H9 (cell line): ENCODE results near the gene USP6. TPM values are rescaled to one million over a fixed set of nuclear protein-coding genes. Genes with fewer than 3 reads are reported as not detected.

Source experiments
- DNase-seq: peaks from one replicate; pipeline ENCODE4 v3.0.0-alpha.2; 2017
- H2AFZ ChIP-seq: one replicate; pipeline ENCODE4 v1.6.1; 2013; ENCODE audit warnings: mild to moderate bottlenecking, low read length, control low read depth, moderate library complexity
- H2AK5ac ChIP-seq: 2 replicates; pipeline ENCODE4 v1.6.1; 2013; ENCODE audit warnings: low read length, control low read depth, mixed read lengths; ENCODE audit not compliant: insufficient read length
- H2BK120ac ChIP-seq: one replicate; pipeline ENCODE4 v1.6.1; 2013; ENCODE audit warnings: low read depth, mild to moderate bottlenecking, low read length, control low read depth, inconsistent platforms; ENCODE audit not compliant: poor library complexity, severe bottlenecking
- H2BK12ac ChIP-seq: 2 replicates; pipeline ENCODE4 v1.6.1; 2013; ENCODE audit warnings: low read length, control low read depth, mixed read lengths, low read depth; ENCODE audit not compliant: insufficient read length
- H2BK15ac ChIP-seq: 2 replicates; pipeline ENCODE4 v1.6.1; 2013; ENCODE audit warnings: low read depth, low read length, control low read depth
- H2BK20ac ChIP-seq: one replicate; pipeline ENCODE4 v1.6.1; 2013; ENCODE audit warnings: low read depth, mild to moderate bottlenecking, low read length, control low read depth, inconsistent platforms; ENCODE audit not compliant: poor library complexity, severe bottlenecking
- H2BK5ac ChIP-seq: 2 replicates; pipeline ENCODE4 v1.6.1; 2013; ENCODE audit warnings: low read length, control low read depth, mixed read lengths; ENCODE audit not compliant: insufficient read length
- H3K14ac ChIP-seq: 2 replicates; pipeline ENCODE4 v1.6.1; 2013; ENCODE audit warnings: low read length, control low read depth; ENCODE audit not compliant: insufficient read depth
- H3K18ac ChIP-seq: 2 replicates; pipeline ENCODE4 v1.6.1; 2013; ENCODE audit warnings: low read depth, mild to moderate bottlenecking, mixed read lengths, low read length, control low read depth; ENCODE audit not compliant: insufficient read length
- H3K23ac ChIP-seq: 2 replicates; pipeline ENCODE4 v1.6.1; 2013; ENCODE audit warnings: low read length, control low read depth, mixed read lengths, low read depth; ENCODE audit not compliant: insufficient read length
- H3K23me2 ChIP-seq: 2 replicates; pipeline ENCODE4 v1.6.1; 2013; ENCODE audit warnings: low read depth, mild to moderate bottlenecking, mixed read lengths, low read length, control low read depth; ENCODE audit not compliant: insufficient read length, poor library complexity, severe bottlenecking
- H3K27ac ChIP-seq: 2 replicates; pipeline ENCODE4 v1.5.1; 2013; ENCODE audit warnings: low read length, control low read depth, mixed read lengths, low read depth; ENCODE audit not compliant: insufficient read length
- H3K27me3 ChIP-seq: 2 replicates; pipeline ENCODE4 v1.6.1; 2013; ENCODE audit warnings: low read length, control low read depth, inconsistent platforms; ENCODE audit not compliant: insufficient read depth
- H3K4ac ChIP-seq: 2 replicates; pipeline ENCODE4 v1.6.1; 2013; ENCODE audit warnings: low read depth, mild to moderate bottlenecking, control low read depth, inconsistent platforms, low read length, moderate library complexity
- H3K4me1 ChIP-seq: 2 replicates; pipeline ENCODE4 v1.6.1; 2013; ENCODE audit warnings: low read length, control low read depth, inconsistent platforms; ENCODE audit not compliant: insufficient read depth
- H3K4me2 ChIP-seq: 2 replicates; pipeline ENCODE4 v1.6.1; 2013; ENCODE audit warnings: low read length, control low read depth, mixed read lengths; ENCODE audit not compliant: insufficient read length, insufficient read depth
- H3K56ac ChIP-seq: 2 replicates; pipeline ENCODE4 v1.6.1; 2013; ENCODE audit warnings: low read depth, mild to moderate bottlenecking, mixed read lengths, low read length, control low read depth; ENCODE audit not compliant: insufficient read length
- H3K79me1 ChIP-seq: 2 replicates; pipeline ENCODE4 v1.6.1; 2013; ENCODE audit warnings: low read depth, mild to moderate bottlenecking, moderate library complexity, low read length, control low read depth, inconsistent platforms; ENCODE audit not compliant: insufficient read depth, poor library complexity, severe bottlenecking
- H3K79me2 ChIP-seq: 2 replicates; pipeline ENCODE4 v1.6.1; 2013; ENCODE audit warnings: low read length, control low read depth, inconsistent platforms; ENCODE audit not compliant: insufficient read depth
- H3K9ac ChIP-seq: 2 replicates; pipeline ENCODE4 v1.6.1; 2013; ENCODE audit warnings: low read length, control low read depth, mixed read lengths; ENCODE audit not compliant: insufficient read length; ENCODE audit errors: extremely low read depth
- H3K9me3 ChIP-seq: one replicate; pipeline ENCODE4 v1.6.1; 2013; ENCODE audit warnings: low read depth, low read length, inconsistent platforms; ENCODE audit not compliant: control insufficient read depth
- H3T11ph ChIP-seq: one replicate; pipeline ENCODE4 v1.6.1; 2013; ENCODE audit warnings: mild to moderate bottlenecking, low read length, control low read depth, inconsistent platforms
- H4K20me1 ChIP-seq: one replicate; pipeline ENCODE4 v1.6.1; 2013; ENCODE audit not compliant: control insufficient read depth, insufficient read length, insufficient read depth
- H4K5ac ChIP-seq: 2 replicates; pipeline ENCODE4 v1.6.1; 2013; ENCODE audit warnings: low read depth, mild to moderate bottlenecking, mixed read lengths, low read length, control low read depth; ENCODE audit not compliant: insufficient read length
- H4K8ac ChIP-seq: replicated peaks from 2 replicates; pipeline ENCODE4 v1.6.1; 2013; ENCODE audit warnings: low read length, control low read depth, mixed read lengths, low read depth; ENCODE audit not compliant: insufficient read length
- H4K91ac ChIP-seq: 2 replicates; pipeline ENCODE4 v1.6.1; 2013; ENCODE audit warnings: low read depth, mild to moderate bottlenecking, moderate library complexity, mixed read lengths, low read length, control low read depth; ENCODE audit not compliant: insufficient read length
- H3K27ac Mint-ChIP-seq, 3 experiments: 2 replicates in 2 of 3; 3 replicates in 1 of 3; pipeline ENCODE4 v1.8.0; 2020 to 2021; ENCODE audit warnings: mixed read lengths in 3 of 3, mild to moderate bottlenecking in 1 of 3, moderate library complexity in 1 of 3
- H3K27me3 Mint-ChIP-seq: 2 replicates; pipeline ENCODE4 v1.8.0; 2021; ENCODE audit warnings: low read depth, mild to moderate bottlenecking, moderate library complexity, mixed read lengths
- H3K36me3 Mint-ChIP-seq, 3 experiments: 2 replicates in 2 of 3; 3 replicates in 1 of 3; pipeline ENCODE4 v1.8.0; 2020 to 2021; ENCODE audit warnings: low read depth in 3 of 3, mixed read lengths in 3 of 3; ENCODE audit not compliant: insufficient read depth in 1 of 3
- H3K4me1 Mint-ChIP-seq, 2 experiments: 2 replicates each; pipeline ENCODE4 v1.8.0; 2020; ENCODE audit warnings: mixed read lengths in 2 of 2
- H3K4me3 Mint-ChIP-seq, 2 experiments: 2 replicates in 1 of 2; 3 replicates in 1 of 2; pipeline ENCODE4 v1.8.0; 2020 to 2021; ENCODE audit warnings: mild to moderate bottlenecking in 2 of 2, mixed read lengths in 2 of 2, moderate library complexity in 1 of 2
- H3K9me3 Mint-ChIP-seq, 2 experiments: 2 replicates in 1 of 2; 3 replicates in 1 of 2; pipeline ENCODE4 v1.8.0; 2020; ENCODE audit warnings: mild to moderate bottlenecking in 2 of 2, mixed read lengths in 2 of 2, moderate library complexity in 1 of 2
- WGBS: extraction: QIAGEN DNeasy Blood & Tissue Kit; methylation state at CpG from one replicate; pipeline ENCODE4 v1.1.7; 2013; ENCODE audit warnings: missing lambda C conversion rate, low lambda C conversion rate, mixed read lengths; ENCODE audit not compliant: insufficient read length; ENCODE audit errors: extremely low coverage; 5-methylcytosine and 5-hydroxymethylcytosine counted together
- total RNA-seq: library from RNA; stranded (reverse); gene quantifications from 2 replicates; pipeline ENCODE4 v1.2.1, GENCODE V29; 2021
- TF ChIP-seq, protein P1 (sequence below): fragments of 200-600 bp; sonication (generic); conservative IDR thresholded peaks from 3 replicates; pipeline ENCODE4 v1.8.0; 2021; ENCODE audit warnings: antibody characterized with exemption, mild to moderate bottlenecking

Gene USP6
- total RNA-seq, 1 experiment from 2014 or later, result 0.17 TPM

DNA sequence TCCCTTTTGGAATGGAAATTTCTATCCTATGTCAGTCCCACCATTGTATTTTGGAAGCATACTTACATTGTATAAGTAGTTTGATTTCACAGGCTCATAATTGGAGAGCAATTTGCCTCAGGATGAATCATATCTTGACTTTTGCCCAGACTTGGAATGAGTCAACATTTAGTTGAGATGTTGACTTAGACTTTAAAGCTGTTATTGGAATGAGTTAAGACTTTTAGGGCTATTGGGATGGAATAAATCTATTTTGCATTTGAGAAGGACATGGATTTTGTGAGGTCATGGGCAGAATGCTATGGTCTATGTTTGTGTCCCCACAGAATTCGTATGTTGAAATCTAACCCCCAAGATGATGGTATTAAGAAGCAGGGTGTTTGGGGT lies 88.1 kb downstream of the USP6 start:
- Histone ChIP-seq H3K4me1 (no peaks in the 10 kb centered on the region), H3K4me2 (no peak overlapping the region), H2AFZ (no peak overlapping the region), H3K18ac (no peak overlapping the region), H3K27ac (no peak overlapping the region), H3K14ac (no peak overlapping the region), H4K20me1 (no peaks in the 10 kb centered on the region), H2BK5ac (no peak overlapping the region), H2BK120ac (no peak overlapping the region), H3K79me1 (no peaks in the 10 kb centered on the region), H2BK20ac (no peak overlapping the region), H3K56ac (no peak overlapping the region), H3K23me2 (no peaks in the 10 kb centered on the region), H2BK12ac (no peak overlapping the region), H3K4ac (no peak overlapping the region), H2AK5ac (no peak overlapping the region), H3K9me3 (no peaks in the 10 kb centered on the region), H2BK15ac (no peak overlapping the region), H3K27me3 (no peaks in the 10 kb centered on the region), H3K9ac (no peak overlapping the region), H3K79me2 (no peaks in the 10 kb centered on the region), H4K8ac (no peak overlapping the region), H4K91ac (no peak overlapping the region), H3T11ph (no peak overlapping the region), H4K5ac (no peak overlapping the region), H3K23ac (no peak overlapping the region)
- DNase-seq, result no peak
- Mint-ChIP-seq H3K4me3 (no peak overlapping the region), H3K36me3 (no peaks in the 10 kb centered on the region), H3K4me1 (no peaks in the 10 kb centered on the region), H3K9me3 (peaks cover 0 to 3% of the 10 kb centered on the region in 2 experiments; a peak in 2 of 5 replicates), H3K27me3 (peaks cover 2% of the 10 kb centered on the region), H3K27ac (no peak overlapping the region)
- WGBS, result no CpG with 5 or more reads among the region's 1 CpG
- TF ChIP-seq, protein P1, sequence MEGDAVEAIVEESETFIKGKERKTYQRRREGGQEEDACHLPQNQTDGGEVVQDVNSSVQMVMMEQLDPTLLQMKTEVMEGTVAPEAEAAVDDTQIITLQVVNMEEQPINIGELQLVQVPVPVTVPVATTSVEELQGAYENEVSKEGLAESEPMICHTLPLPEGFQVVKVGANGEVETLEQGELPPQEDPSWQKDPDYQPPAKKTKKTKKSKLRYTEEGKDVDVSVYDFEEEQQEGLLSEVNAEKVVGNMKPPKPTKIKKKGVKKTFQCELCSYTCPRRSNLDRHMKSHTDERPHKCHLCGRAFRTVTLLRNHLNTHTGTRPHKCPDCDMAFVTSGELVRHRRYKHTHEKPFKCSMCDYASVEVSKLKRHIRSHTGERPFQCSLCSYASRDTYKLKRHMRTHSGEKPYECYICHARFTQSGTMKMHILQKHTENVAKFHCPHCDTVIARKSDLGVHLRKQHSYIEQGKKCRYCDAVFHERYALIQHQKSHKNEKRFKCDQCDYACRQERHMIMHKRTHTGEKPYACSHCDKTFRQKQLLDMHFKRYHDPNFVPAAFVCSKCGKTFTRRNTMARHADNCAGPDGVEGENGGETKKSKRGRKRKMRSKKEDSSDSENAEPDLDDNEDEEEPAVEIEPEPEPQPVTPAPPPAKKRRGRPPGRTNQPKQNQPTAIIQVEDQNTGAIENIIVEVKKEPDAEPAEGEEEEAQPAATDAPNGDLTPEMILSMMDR, result no peak
